Stimulated activated naive B cell treated with anti-CD40 and anti-IgM and Interleukin-4, amounts not matched to agents 10 μg/mL and 1 μg/mL and 100 μg/mL, for 72 hours (primary cell): Measurements from ENCODE around the gene ABHD6.
"Not testable (repeated sequence)": the region's sequence is repeated elsewhere in the genome, so short reads cannot be mapped to it uniquely, and the experiment has no call there.

Source experiments
- ATAC-seq, 2 donors: fragments of 150-1000 bp; cut with Tn5 transposase; replicated peaks; 2 replicates each; pipeline ENCODE4 v1.10.0; 2021; ENCODE audit warnings: moderate library complexity in 1 of 2
- DNase-seq: peaks from one replicate; pipeline ENCODE4 v3.0.0; 2021
- H3K27ac Mint-ChIP-seq: one replicate; pipeline ENCODE4 v1.8.0; 2022; ENCODE audit warnings: mild to moderate bottlenecking, mixed read lengths
- H3K27me3 Mint-ChIP-seq, 2 donors: one replicate each; pipeline ENCODE4 v1.8.0; 2022; ENCODE audit warnings: mixed read lengths in 2 of 2
- H3K36me3 Mint-ChIP-seq, 2 donors: one replicate each; pipeline ENCODE4 v1.8.0; 2022; ENCODE audit warnings: mixed read lengths in 2 of 2, mild to moderate bottlenecking in 1 of 2
- H3K4me1 Mint-ChIP-seq, 2 donors: one replicate each; pipeline ENCODE4 v1.8.0; 2022; ENCODE audit warnings: mixed read lengths in 2 of 2, mild to moderate bottlenecking in 1 of 2
- H3K4me3 Mint-ChIP-seq, 2 donors: one replicate each; pipeline ENCODE4 v1.8.0; 2022; ENCODE audit warnings: mild to moderate bottlenecking in 2 of 2, mixed read lengths in 2 of 2, moderate library complexity in 1 of 2
- H3K9me3 Mint-ChIP-seq, 2 donors: one replicate each; pipeline ENCODE4 v1.8.0; 2022; ENCODE audit warnings: mixed read lengths in 2 of 2, mild to moderate bottlenecking in 1 of 2

ABHD6 gene

GRCh38 chr3:58333206-58334012 lies 95.8 kb downstream of the ABHD6 start:
- H3K4me1 Mint-ChIP-seq: peaks cover 26 to 69% of the 10 kb centered on the region in 2 donors
- H3K36me3 Mint-ChIP-seq: peaks cover 10 to 14% of the 10 kb centered on the region in 2 donors
- no peaks in the 10 kb centered on the region for H3K9me3 Mint-ChIP-seq
- H3K27ac Mint-ChIP-seq: peak overlapping the region; percentile 94
- ATAC-seq (peak; percentile 58 to 60), DNase-seq (no peak)
- H3K4me3 Mint-ChIP-seq: peak overlapping the region; percentile 99 to 100
- no peaks in the 10 kb centered on the region for H3K27me3 Mint-ChIP-seq

GRCh38 chr3:58334013-58334321 lies 96.4 kb downstream of the ABHD6 start:
- H3K36me3 Mint-ChIP-seq: peaks cover 11 to 15% of the 10 kb centered on the region in 2 donors
- peak overlapping the region; percentile 99 to 100 for H3K4me3 Mint-ChIP-seq
- no peaks in the 10 kb centered on the region for H3K27me3 Mint-ChIP-seq
- no peak for ATAC-seq
- H3K27ac Mint-ChIP-seq: peak overlapping the region; percentile 42
- no peak for DNase-seq
- no peaks in the 10 kb centered on the region for H3K9me3 Mint-ChIP-seq
- H3K4me1 Mint-ChIP-seq: peaks cover 25 to 74% of the 10 kb centered on the region in 2 donors

- no peak for ATAC-seq
- DNase-seq: no peak
- peaks cover 16 to 19% of the 10 kb centered on the region in 2 donors for H3K36me3 Mint-ChIP-seq
- H3K9me3 Mint-ChIP-seq: no peaks in the 10 kb centered on the region
- peak overlapping the region; percentile 80 for H3K27ac Mint-ChIP-seq
- H3K4me3 Mint-ChIP-seq: peak overlapping the region; percentile 99 to 100
- H3K27me3 Mint-ChIP-seq: no peaks in the 10 kb centered on the region
- H3K4me1 Mint-ChIP-seq: peaks cover 27 to 79% of the 10 kb centered on the region in 2 donors
Observed at GRCh38 chr3:58334506-58334884, 96.9 kb downstream of the ABHD6 start.

- Mint-ChIP-seq H3K4me1 (peaks cover 28 to 78% of the 10 kb centered on the region in 2 donors), H3K4me3 (peak overlapping the region; percentile 99 to 100), H3K36me3 (peaks cover 17 to 20% of the 10 kb centered on the region in 2 donors), H3K9me3 (no peaks in the 10 kb centered on the region), H3K27me3 (no peaks in the 10 kb centered on the region), H3K27ac (peak overlapping the region; percentile 80)
- DNase-seq (no peak), ATAC-seq (no peak)
Observed at GRCh38 chr3:58335652-58335947, 98.0 kb downstream of the ABHD6 start.

- H3K27ac Mint-ChIP-seq: peak overlapping the region; percentile 7
Observed at GRCh38 chr3:58336135-58336882, 98.7 kb downstream of the ABHD6 start.

GRCh38 chr3:58337190-58337589 lies 99.6 kb downstream of the ABHD6 start:
- ATAC-seq (no peak), DNase-seq (no peak)
- peaks cover 33 to 74% of the 10 kb centered on the region in 2 donors for H3K4me1 Mint-ChIP-seq
- no peak overlapping the region for H3K27ac Mint-ChIP-seq
- H3K9me3 Mint-ChIP-seq: no peaks in the 10 kb centered on the region
- H3K36me3 Mint-ChIP-seq: peaks cover 24 to 30% of the 10 kb centered on the region in 2 donors
- H3K4me3 Mint-ChIP-seq: no peak overlapping the region
- no peaks in the 10 kb centered on the region for H3K27me3 Mint-ChIP-seq

More at GRCh38 chr3:58336135-58336882, 98.7 kb downstream of the ABHD6 start:
- ATAC-seq (no peak), DNase-seq (no peak)
- H3K4me3 Mint-ChIP-seq: peak overlapping the region in 1 of 2 donors; percentile 10
- no peaks in the 10 kb centered on the region for H3K9me3 Mint-ChIP-seq
- H3K4me1 Mint-ChIP-seq: peaks cover 31 to 80% of the 10 kb centered on the region in 2 donors
- H3K36me3 Mint-ChIP-seq: peaks cover 24 to 28% of the 10 kb centered on the region in 2 donors
- H3K27me3 Mint-ChIP-seq: no peaks in the 10 kb centered on the region

- not testable (repeated sequence) for H3K27me3 Mint-ChIP-seq, DNase-seq, H3K9me3 Mint-ChIP-seq
- Mint-ChIP-seq H3K36me3 (peaks cover 26 to 30% of the 10 kb centered on the region in 2 donors), H3K27ac (peak overlapping the region; percentile 86), H3K4me3 (peak overlapping the region; percentile 26 to 41), H3K4me1 (peaks cover 43 to 78% of the 10 kb centered on the region in 2 donors)
- peak in 1 of 2 donors; percentile 31 for ATAC-seq
Observed at GRCh38 chr3:58339146-58339545, 101.6 kb downstream of the ABHD6 start.

- DNase-seq (no peak), ATAC-seq (peak; percentile 37 to 53)
- H3K4me3 Mint-ChIP-seq: peak overlapping the region in 1 of 2 donors; percentile 29
- peaks cover 37 to 75% of the 10 kb centered on the region in 2 donors for H3K4me1 Mint-ChIP-seq
- peak overlapping the region; percentile 83 for H3K27ac Mint-ChIP-seq
- H3K9me3 Mint-ChIP-seq: no peaks in the 10 kb centered on the region
- H3K27me3 Mint-ChIP-seq: no peaks in the 10 kb centered on the region
- peaks cover 25 to 26% of the 10 kb centered on the region in 2 donors for H3K36me3 Mint-ChIP-seq
Observed at GRCh38 chr3:58340594-58341244, 103.1 kb downstream of the ABHD6 start.

- Mint-ChIP-seq H3K4me1 (peaks cover 38 to 75% of the 10 kb centered on the region in 2 donors), H3K27ac (peak overlapping the region; percentile 83), H3K4me3 (no peak overlapping the region), H3K36me3 (peaks cover 23 to 28% of the 10 kb centered on the region in 2 donors), H3K27me3 (no peaks in the 10 kb centered on the region), H3K9me3 (no peaks in the 10 kb centered on the region)
- DNase-seq (no peak), ATAC-seq (no peak)
Observed at GRCh38 chr3:58341376-58341775, 103.8 kb downstream of the ABHD6 start.

- Mint-ChIP-seq H3K4me1 (peaks cover 38 to 73% of the 10 kb centered on the region in 2 donors), H3K36me3 (peaks cover 23 to 27% of the 10 kb centered on the region in 2 donors), H3K4me3 (no peak overlapping the region), H3K27me3 (no peaks in the 10 kb centered on the region), H3K9me3 (no peaks in the 10 kb centered on the region), H3K27ac (peak overlapping the region; percentile 42)
- no peak for DNase-seq
- no peak for ATAC-seq
Observed at GRCh38 chr3:58342676-58343075, 105.1 kb downstream of the ABHD6 start.
